Brain microvascular endothelial cell (primary cell): ENCODE results near the gene VWA1.

Experiments
- DNase-seq: peaks from one replicate; pipeline ENCODE4 v3.0.0-alpha.2; 2020
- H3K27ac ChIP-seq: fragments of 250-450 bp; sonication (Bioruptor Pico); 2 replicates; pipeline ENCODE4 v1.5.1; 2020; ENCODE audit warnings: mild to moderate bottlenecking, moderate library complexity
- H3K27me3 ChIP-seq: fragments of 250-450 bp; sonication (Bioruptor Pico); replicated peaks from 2 replicates; pipeline ENCODE4 v1.5.1; 2020; ENCODE audit warnings: mild to moderate bottlenecking
- H3K36me3 ChIP-seq: fragments of 250-450 bp; sonication (Bioruptor Pico); replicated peaks from 2 replicates; pipeline ENCODE4 v1.5.1; 2020; ENCODE audit warnings: mild to moderate bottlenecking
- H3K4me3 ChIP-seq: 2 replicates; pipeline ENCODE4 v1.5.1; 2011; ENCODE audit warnings: low read depth, mild to moderate bottlenecking, control low read depth, low read length, moderate library complexity
- CTCF ChIP-seq: IDR thresholded peaks from 2 replicates; pipeline ENCODE4 v1.5.1; 2011; ENCODE audit warnings: low read depth, mild to moderate bottlenecking, moderate library complexity, low read length, control low read depth, inconsistent platforms; ENCODE audit errors: missing control alignments
- in situ Hi-C: cut with HindIII; loops from 2 replicates; pipeline ENCODE4 v1.10.0; 2017; ENCODE audit warnings: low sequenced_read_pairs, low pct_ligation_motif_present

VWA1 gene

DNA sequence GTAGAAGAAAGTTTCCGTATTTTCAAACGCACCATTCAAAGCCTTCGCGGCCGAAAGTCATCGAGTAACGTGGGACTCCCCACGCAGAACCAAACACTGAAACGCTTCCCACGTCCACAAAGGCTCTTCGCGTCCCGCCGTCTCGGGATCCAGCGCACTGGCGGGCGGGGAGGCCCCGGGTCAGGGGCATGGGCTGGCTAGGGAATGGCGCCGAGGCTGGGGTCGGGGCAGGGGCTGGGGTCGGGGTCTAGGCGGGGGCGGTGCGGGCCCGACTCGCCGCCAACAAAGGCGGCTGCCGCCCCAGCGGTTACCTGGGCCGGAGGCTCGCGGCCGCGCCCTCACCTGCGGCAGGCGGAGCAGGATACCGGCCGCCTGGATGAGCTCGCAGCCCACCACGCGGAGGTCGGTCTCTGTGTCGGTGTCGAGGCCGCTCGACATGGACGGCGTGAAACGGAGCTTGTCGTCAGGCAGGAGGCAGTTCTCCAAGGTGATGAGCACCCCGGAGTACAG lies 36.8 kb upstream of the VWA1 start:
- H3K27ac ChIP-seq, result peak overlapping the region; percentile 63
- peak overlapping the region; percentile 90 for H3K4me3 ChIP-seq
- no peak for TF ChIP-seq CTCF
- no peaks in the 10 kb centered on the region for H3K27me3 ChIP-seq
- peaks cover 42% of the 10 kb centered on the region for H3K36me3 ChIP-seq
- no peak for DNase-seq
- in situ Hi-C loops, result no loop called here

DNA sequence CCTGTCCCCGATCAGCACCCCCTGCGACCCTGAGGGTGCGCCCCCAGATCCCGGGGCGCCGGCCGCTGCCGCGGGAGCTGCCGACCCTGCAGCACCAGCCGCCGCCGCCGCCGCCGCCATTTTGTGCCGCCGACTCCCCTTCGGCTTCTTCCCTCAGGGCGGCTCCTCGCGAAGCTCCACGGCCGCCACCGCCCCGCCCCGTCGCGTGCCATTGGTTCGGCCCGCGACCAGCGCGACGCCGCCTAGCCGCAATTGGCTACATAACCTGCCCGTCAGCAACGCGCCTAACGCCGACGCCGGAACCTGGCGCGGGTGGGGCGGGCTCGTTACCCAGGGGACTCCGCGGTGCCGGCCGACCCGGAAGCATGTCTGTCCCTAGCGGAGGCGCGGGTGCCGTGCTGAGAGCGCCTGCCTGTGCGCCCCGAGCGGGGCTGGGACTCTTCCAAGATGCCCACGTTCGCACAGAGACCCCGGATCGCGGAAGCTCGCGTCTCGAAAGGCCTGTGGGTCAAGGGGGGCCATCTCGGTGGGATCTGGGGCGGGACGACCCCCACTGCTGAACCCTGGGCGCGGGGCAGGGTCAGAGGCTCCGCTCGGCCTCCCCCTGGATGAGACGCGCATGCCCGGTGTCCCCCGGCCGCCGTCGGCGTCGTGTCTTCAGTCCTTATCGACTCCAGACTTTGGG lies 36.2 kb upstream of the VWA1 start, which contains the start of gene CCNL2:
TSS of gene CCNL2 (minus strand) at position 149 of the 685 bp plus-strand sequence. CDS start at position 120, 29 bp downstream.
- Histone ChIP-seq H3K27me3 (no peaks in the 10 kb centered on the region), H3K36me3 (peaks cover 36% of the 10 kb centered on the region), H3K4me3 (peak within 1 kb of the TSS; percentile 97), H3K27ac (peak within 1 kb of the TSS; percentile 64)
- TF ChIP-seq CTCF, result peak; percentile 70
- peak; percentile 97 for DNase-seq
- in situ Hi-C loops, result no loop called here

DNA sequence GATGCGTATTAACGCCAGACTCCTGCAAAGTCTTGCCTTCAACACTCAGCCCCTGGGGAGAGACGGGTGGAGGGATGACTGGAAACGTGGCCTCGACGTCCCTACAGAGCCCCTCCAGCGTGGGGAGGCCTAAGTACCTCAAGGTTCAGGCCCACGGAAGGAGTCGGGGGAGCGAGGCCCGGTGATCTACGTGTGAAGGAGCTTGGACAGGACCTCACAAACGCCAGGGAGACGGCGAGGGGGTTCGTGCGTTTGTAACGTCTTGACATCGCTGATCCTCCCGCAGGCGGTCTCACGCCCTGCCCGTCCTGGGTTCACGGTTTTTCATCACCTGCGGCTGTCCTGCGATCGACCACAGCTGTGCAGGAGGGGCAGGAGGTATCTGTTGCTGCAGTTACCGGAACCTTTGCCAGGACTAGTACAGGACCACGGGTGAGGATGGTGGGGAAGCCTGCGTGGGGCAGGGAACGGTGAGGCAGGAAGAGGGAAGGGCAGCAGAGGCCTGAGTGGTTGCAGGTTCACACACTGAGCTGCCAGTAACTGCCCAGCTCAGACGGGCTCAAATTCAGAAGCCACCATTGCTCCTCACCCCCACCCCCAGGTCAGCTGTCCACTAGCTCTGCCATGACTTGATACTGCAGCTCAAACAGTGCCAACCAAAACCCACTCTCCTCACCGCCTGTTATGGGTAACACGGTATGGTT lies 35.5 kb upstream of the VWA1 start:
- no peak for TF ChIP-seq CTCF
- Histone ChIP-seq H3K36me3 (peaks cover 39% of the 10 kb centered on the region), H3K27ac (peak overlapping the region; percentile 64), H3K27me3 (no peaks in the 10 kb centered on the region), H3K4me3 (peak overlapping the region; percentile 97)
- in situ Hi-C loops, result no loop called here
- DNase-seq, result no peak

DNA sequence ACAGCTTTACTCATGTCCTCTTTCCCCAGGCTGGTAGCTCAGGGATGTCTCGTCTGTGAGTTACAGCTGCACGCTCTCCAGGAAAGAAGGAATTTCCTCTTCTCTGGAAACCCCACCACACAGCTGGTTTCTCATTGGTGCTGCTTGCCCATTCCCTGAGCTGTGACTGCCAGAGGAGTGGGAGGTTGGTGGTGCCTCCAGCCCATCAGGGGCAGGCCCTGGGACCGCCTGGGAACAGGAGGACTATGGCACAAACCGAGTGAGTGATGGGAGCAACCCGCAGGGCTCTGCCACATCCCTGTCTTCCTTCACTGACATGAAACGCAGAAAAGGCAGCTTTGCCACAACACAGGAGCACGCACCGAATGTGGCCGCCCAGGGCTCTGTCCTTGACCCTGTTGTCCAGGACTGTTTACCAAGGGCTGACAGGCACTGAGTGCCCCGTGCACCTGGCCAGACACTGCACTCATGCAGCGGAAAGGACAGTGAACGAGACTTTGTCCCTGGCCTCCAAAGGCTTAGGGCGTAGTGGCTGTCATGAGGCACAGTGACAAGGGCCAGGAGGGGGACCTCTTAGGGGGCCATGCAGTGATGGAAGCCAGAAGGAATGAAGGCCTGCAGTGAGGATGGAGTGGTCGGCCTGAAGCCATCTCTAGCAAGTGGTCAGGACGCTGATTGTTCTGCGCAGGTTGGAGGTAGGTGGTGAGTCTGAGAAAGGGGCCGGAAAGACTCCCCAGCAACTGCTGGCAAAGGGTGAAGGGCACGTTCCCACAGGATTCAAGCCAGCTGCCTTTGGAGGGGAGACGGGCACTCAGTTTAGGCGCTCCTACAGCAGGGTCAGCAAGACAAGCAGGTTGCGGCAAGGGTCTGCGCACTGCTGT lies 34.7 kb upstream of the VWA1 start:
- Histone ChIP-seq H3K27me3 (no peaks in the 10 kb centered on the region), H3K27ac (no peak overlapping the region), H3K36me3 (peaks cover 38% of the 10 kb centered on the region), H3K4me3 (peak overlapping the region; percentile 97)
- TF ChIP-seq CTCF, result no peak
- in situ Hi-C loops, result no loop called here
- no peak for DNase-seq

DNA sequence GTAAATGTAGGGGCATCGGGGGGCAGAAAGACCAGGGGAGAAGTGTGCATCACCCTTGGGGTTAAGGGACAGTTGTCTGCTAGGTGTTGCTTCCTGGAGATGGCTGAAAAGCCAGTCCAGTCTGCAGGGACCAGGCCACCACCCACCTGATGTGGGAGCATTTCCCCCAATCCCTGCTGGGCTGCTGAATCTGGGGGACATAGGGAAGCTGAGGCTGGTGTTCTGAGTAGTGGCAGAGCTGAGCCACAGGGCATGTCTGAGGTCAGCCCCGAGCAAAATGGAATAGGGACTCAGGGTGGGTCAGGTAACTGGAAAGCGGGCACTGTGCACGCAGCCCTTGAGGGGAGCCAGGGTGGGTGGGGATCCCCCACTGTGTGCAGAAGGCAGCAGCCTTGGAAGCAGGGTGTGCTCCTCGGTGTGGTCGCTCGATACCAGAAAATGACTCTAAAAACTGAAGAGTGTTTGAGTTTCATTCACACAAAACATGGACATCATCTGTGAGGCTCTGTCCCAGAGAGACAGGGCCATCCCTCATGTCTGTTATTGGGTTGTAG lies 34.0 kb upstream of the VWA1 start:
- no peak overlapping the region for H3K27ac ChIP-seq
- no peak for DNase-seq
- in situ Hi-C loops, result no loop called here
- H3K27me3 ChIP-seq, result no peaks in the 10 kb centered on the region
- TF ChIP-seq CTCF, result no peak
- H3K36me3 ChIP-seq, result peaks cover 37% of the 10 kb centered on the region
- no peak overlapping the region for H3K4me3 ChIP-seq
